ENCODE results near the gene ALDH3A2. TPM values are rescaled to one million over a fixed set of nuclear protein-coding genes. Genes with fewer than 3 reads are reported as not detected.

The ALDH3A2 gene
- total RNA-seq, 2 donors from 2014 or later: 16.1 to 17.1 TPM

Other genes with a start within 250 kb of the ALDH3A2 start
- under 1 TPM; 0.25 to 0.57 TPM for gene RNF112, start 237.5 kb upstream of the ALDH3A2 start, total RNA-seq
- not detected for gene SLC47A1, start 114.9 kb upstream of the ALDH3A2 start, total RNA-seq
- not detected for gene SLC47A2, start 67.8 kb downstream of the ALDH3A2 start, total RNA-seq
- not detected for gene ALDH3A1, start 99.5 kb downstream of the ALDH3A2 start, total RNA-seq
- 10 to 100 TPM; 14.9 to 20.8 TPM for gene ULK2, start 219.2 kb downstream of the ALDH3A2 start, total RNA-seq

Data from T-helper 17 cell (primary cell).